ENCODE data around the gene PPIL1.

Gene PPIL1

DNA sequence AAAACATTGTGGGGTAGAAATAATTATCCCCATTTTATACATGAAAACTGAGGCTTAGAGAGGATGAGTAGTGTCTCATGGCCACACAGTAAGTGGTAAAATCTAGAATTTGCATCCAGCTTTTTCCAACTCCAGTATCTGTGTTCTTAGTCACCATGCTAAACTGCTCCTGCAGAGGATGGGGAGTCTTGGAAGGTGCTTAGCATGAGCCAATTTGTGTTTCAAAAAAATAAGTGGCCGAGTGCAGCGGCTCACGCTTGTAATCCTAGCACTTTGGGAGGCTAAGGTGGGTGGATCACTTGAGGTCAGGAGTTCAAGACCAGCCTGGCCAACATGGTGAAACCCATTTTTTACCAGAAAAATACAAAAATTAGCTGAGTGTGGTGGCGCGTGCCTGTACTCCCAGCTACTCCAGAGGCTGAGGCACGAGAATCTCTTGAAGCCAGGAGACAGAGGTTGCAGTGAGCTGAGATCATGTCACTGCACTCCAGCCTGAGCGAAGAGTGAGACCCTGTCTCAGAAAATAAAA is 13.6 kb upstream of the PPIL1 start:
- no peak for DNase-seq

DNA sequence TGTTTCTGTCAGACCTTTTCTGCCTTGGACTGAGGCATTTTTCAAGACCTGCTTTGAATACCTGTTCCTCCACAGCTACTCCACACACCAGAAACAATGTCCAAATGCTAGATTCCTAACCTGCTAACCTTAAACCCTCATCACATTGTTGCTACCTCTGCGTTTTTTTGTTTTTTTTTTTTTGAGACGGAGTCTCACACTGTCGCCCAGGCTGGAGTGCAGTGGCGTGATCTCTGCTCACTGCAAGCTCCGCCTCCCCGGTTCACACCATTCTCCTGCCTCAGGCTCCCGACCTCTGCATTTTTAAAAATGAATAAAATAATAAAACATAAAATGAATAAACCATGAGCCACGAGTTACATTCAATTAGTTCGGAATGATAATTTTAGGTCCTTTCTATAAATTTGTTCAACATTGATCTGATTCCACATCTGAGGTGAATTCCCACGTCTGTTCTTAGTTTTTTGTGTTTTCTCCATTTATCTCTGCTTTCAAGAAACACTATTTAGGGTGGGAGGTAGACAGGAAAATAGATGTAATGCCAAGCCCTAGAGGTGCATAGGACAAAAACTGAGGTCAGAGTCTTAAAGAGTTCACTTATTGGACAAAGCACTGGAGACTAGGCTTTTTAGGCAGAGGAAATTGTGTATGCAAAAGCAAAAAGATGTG is 12.5 kb upstream of the PPIL1 start:
- DNase-seq, result no peak

DNA sequence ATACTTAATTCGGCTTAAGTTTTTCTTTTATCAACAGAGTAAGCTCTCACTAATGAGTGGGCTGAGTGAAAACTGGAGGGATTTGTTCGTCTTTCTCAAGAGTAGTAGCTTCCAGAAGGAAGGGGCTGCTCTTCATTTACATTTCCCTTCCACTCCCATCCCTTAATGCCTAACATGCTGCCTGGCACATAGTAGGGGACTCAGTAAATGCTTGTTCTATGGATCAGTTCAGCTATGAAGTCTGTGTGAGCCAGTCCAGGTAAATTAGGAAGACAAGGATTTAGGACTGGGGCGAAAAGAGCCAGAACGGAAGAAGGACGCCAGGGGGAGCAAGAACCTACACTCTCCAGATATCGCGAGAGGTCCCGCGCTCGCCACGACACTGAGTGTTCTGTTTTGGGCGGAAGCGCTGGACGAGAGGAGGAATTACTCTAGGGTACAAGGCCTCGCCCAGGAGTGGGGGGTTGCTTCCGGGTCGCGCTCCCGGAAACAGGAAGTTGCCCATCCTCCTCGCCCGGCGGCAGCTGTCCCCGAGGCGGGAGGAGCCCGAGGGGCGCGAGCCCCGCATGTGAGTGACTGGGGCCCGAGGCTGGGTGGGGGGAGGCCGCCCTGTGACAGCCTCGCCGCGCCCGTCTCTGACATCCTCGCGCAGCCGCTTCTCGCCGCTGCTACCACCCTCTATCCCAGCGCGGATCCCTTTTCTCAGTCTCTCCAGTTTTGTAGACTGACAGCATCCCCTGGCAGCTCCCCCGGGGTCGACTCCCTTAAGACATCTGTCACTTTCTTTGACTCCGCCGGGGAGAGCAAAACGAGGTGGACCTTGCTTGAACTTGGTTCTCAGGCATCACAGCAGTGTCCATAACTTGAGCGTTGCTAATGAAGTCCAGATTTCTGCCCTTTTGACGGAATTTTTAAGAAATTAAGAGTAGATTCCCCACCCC is 11.1 kb upstream of the PPIL1 start, which contains the start of gene C6orf89:
C6orf89 (plus strand) TSS at position 492 of the 941 bp plus-strand sequence. CDS start 13,493 bp downstream, outside the sequence.
- DNase-seq, result peak; percentile 99

DNA sequence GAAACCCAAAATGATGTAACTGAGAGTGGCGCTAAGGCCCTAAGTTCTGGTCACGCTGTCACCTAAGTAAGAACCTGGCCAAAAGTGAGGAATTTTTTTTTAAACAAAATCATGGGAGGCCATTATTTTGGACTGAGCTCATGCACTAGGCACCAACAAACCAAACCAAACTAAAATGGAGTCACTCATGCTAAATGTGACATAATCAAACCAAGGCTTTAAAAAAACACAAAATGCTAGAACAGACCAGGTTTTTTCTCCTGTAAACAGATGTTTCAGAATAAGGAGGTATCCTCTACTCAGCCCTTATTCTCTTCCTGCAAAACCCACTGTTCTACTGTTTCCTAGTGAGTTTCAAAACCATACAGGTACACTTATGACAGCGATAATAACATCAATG is 10.0 kb upstream of the PPIL1 start:
- no peak for DNase-seq

DNA sequence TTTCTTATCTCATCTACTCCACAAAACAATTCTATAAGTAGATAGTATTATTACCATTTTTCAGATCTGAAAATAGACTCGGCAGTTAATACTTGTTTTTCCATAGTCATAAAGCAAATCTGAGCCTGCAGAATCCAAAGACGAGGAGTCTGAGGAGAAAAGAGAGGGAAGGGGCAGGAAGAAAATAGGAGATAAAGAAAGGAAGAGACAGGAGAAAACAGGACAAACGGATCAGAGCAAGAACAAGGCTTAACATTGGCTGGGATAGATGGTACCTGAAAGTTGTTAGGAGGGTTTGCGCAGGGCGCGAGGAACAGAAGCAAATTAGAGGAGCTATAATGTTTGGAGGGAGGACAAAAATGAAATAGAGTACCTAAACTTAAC is 639 bp upstream of the PPIL1 start:
- no peak for DNase-seq

DNA sequence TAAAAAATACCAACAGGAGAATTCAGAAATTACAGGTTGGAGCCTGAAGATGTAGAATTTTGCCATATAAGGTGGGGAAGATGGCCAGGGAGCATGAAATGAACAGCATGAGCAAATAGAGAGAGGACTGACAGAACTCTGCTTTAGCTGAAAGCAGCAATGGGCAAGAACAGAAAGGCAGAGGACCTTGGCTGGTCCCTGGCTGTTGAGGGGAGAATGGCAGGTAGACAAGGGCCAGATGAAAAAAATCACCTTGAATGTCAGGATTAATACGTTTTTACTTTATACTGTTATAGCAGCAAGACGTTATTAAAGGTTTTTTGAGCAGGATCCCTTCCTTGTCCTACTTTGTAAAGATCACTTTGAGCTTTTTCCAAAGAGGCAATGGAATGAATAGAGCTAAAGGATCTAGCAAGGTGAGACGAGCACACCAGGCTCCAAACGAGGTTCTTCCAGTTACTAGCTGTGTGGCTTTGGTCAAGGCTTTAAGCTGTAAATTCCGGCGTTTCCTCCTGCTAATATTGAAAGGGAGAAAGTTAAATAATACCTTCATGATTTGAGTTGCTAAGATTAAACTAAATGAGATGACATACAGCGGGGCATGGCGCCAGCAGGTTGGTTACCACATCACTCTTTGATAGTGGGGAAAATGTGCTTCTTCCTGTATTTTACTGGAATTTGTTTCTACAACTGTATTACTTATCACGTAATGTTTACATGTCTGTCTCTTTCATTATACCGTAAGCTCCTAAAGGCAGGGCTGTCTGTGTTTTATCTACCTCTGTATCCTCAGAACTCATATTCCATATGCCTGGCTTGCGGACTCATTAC is 776 bp downstream of the PPIL1 start:
- peak; percentile 44 for DNase-seq

DNA sequence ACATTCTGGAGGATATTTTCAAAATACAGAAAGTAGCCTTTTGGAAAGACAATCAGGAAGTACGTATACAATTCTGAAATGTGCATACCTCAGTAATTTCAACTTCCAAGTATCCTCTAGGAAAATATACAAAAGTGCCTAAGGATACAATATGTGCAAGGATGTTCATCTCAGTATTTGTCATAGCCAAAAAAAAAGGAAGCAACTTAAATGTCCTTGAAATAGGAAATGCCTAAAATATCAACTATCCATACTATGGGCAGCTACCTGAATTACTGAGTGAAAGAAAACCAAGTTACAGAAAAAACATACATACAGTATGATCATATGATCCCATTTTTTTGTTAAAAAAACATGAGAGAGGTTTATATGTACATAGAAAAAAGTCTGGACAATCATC is 1.5 kb downstream of the PPIL1 start:
- no peak for DNase-seq

DNA sequence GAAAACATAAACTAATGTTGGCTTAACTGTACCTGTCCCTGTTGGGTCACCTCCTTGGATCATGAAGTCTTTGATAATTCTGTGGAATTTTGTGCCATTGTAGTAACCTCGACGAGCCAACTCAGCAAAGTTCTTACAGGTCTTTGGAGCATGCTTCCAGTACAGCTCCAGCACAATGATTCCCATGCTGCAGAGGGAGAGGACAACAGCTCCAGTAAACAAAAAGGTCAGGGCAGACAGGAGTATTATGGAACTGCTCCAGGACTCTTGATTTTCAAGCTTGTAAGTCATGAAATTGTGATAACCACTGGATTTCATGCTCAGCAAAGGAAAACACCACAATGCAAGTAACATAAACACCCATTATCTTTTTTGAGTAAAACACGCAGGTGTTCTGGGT is 2.9 kb downstream of the PPIL1 start:
- DNase-seq, result no peak

DNA sequence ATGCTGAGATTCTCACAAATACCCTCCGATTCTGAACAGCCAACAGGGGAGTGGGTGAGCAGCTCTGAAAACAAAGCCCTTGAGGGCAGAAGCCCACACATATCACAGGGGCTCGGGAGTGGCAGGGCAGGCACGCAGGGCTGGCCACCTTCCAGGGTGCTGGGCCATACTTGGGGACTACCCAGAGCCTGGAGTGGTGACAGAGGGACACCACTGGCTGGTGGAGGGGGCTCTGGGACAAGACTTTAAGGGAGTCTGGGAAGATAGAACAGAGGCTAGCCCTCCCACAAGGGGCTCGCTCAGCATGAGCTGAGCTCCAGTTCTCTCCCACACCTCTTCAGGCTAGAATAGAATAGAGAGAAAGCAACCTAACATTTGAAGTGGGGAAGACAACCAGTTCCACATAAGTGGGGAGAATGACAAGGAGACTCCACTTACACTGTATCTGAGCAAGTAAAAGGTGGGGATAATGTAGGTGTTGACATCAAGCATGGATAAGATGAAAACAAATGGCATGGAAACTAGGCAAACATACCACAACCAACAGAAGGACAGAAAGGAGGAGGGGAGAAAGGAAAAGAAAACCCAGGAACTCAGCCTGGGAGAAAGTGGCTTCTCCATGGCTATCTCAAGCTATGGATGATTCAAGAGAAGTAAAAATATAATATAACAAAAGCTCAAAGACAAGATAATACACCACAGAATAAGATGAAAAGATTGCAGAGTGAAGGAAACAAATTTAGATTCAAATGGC is 7.0 kb downstream of the PPIL1 start:
- DNase-seq, result no peak

DNA sequence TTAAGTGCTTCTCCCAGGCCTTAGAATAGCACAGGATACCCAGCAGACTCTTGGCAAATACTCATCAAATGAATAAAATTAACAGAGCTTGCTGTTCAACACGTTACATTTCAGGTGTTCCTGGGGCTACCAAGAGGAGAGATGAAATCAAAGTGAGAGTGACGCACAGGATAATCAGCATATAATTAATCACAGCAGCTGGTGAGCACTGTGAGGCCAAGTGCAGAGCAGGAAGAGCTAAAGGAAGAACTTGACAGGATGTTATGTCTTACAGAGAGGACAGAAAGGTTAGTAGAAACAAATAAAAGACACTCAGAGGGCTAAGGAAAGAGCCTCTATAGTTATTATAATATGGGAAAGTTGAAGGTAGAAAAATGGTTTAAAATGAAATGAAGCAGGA is 8.8 kb downstream of the PPIL1 start:
- DNase-seq, result no peak

DNA sequence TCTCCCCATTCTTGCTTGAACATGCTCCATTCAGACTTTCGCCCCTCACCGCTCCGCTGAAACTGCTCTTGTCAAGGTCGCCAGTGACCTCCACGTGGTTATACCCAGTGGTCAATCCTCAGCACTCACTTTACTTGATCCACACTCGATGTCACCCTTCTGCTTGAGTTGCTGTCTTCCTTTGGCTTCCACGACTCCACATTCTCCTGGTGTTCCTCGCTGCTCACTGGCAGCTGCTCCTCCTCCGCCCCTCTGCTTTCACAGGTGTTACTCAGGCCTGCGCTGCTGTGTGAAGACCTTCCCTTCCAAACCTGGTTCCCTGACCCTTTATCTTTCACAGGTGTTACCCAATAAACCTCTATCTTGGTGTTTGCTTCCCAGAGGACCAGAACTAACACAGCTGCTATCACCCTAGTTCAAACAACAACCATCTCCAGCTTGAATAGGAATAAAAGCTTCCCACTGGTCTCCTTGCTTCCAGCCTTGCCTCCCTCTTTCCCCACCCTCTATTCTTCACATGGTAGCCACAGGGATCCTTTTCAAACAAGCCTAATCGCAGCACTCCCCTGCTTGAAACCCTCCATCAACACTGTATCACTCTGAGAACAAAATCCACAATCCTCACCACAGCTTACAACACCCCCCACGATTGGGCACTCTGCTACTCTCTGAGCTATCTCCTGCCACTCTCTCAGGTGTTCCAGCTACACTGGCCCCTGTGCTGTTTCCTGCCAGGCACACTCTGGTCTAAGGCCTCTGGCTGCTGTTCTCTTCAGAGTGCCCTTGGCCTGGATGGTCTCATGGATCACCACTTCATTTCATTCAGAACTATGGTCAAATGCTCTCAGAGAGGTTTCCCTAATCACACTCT is 10.7 kb downstream of the PPIL1 start:
- DNase-seq, result no peak

DNA sequence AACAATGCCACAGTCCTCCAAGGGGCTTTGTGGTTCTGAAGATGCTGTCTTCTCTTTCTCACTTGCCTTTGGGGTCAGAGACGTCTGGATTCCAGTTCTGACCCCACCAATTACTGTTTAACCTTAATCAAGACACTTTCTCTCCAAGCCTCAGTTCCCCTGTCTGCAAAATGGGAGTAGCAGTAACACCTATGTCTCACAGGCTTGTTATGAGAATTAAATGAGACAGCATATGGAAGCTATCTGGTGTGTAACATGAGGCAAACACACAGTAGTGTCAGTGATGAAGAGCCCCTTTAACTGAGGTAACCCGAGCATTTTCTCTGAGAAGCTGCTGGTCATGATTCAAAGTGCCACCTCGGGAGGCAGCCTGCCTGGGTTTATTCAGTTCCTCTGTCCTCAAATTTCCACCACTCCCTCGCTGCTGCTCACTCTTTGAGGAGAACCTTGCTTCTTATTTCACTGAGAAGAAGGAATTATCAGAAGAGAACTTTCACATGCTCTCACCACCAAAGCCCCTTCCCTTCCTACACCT is 11.7 kb downstream of the PPIL1 start:
- no peak for DNase-seq

DNA sequence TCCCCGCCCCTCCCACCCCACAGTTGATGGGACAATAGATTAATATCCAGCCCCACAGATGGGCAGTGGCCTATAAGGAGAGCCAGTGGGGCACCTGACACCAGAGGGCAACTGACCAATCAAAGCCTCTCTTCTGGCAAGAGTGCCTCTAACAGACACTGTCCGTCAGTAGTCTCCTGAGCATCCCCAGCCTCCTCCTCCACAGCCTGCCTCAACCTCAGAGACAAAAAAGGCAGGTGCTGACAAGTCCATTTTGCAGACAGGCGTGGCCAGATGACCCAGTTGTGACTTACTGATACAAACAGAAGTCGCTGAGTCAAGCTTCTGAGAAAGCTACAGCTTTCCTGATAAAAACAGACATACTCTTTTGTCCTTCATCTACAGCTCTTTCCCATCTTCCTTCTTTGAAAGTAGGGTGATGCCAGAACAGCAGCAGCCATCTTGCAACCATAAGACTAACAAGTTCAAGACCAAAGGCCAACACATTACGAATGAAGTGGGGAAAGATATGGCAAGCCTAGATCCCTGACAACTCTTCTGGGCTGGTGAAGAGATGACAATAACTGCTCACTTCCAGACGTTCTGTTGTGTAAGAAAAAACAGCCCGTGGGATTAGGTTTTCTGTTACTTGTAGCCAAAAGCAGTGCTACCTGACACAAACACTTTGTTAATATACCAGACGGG is 12.3 kb downstream of the PPIL1 start:
- no peak for DNase-seq

DNA sequence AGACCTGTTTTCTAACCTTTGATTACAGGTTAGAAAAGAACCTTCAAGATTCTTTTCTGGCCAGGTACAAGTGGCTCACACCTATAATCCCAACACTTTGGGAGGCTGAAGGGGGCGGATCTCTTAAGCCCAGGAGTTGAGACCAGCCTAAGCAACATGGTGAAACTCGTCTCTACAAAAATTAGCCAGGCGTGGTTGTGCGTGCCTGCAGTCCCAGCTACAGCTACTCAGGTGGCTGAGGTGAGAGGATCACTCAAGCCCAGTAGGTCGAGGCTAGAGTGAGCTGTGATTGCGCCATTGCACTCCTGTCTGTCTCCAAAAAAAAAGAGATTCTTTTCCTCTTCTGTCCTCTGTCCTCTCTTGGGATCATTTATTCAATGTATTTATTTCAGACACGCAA is 14.5 kb downstream of the PPIL1 start:
- DNase-seq, result no peak

DNA sequence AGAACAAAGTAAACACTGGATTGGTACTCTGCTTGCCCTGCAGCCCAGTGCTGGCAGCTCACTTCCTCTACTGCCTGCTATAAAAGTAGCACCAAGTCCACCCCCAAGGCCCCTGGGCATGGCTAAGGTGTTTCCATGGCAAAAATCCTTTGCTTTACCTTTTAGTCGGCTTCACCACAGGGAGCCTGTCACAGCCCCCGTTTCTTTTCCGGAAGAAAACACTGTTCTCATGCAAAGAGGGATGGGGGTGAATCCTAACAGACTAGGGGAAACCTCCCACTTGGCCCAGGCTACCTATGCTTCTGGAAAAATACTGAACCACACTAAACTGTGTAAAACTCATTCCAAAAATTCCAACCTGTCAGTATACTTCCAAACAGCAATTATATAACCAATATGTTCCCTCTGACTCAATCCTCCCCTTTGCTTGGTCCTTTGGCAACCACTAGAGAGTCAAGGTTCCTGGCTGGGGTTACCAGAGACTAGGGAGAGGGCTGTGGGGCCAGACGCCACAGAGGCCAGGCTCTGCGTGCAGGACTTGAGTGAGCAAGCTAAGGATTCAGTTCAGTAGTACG is 16.1 kb downstream of the PPIL1 start:
- DNase-seq, result no peak

DNA sequence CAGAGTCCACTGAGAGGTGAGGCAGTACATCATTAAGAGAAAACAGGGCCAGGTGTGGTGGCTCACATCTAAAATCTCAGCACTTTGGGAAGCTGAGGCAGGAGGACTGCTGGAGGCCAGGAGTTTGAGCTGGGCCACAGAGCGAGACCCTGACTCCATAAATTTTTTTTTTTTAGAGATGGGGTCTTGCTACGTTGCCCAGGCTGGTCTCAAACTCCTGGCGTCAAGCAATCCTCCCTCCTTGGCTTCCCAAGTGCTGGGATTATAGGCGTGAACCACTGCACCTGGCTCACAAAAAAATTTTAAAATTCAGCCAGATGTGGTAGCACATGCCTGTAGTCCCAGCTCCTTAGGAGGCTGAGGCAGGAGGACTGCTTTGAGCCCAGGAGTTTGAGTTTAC is 17.3 kb downstream of the PPIL1 start:
- DNase-seq, result no peak

DNA sequence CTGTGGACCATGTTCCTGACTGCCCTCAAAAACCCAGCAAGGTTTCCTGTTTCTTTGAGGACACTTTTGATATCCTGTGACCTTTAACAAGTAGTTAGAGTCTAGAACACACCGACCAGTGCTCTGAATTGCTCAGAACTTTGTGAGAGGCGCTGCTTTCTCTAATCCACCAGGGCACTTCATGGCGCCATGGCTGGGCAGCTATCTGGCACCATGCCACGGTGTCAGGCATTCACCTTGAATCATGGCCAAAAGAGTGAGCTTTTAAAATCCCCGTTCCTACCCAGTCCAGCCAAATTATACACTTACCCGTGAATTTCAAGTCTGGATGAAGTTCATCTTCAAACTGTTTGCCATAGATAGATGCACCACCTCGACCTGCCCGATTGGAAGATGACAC is 18.3 kb downstream of the PPIL1 start:
- DNase-seq, result no peak

DNA sequence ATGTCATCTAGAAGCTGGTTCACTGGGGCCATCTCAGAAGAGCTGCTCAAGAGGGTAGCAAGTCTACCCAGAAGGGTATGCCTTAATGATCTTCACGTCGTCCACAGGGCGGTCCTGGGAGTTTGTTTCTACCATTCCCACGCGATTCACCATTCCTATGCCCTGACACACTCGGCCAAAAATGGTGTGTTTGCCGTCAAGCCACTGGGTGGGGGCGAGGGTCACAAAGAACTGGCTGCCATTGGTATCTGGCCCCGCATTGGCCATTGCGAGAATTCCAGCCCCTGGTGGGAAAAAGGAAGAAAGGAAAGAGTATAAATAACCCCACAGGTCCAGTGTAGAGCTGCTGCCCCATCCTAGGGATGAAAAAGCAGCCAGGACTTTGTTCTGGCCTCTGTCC is 18.9 kb downstream of the PPIL1 start:
- DNase-seq, result no peak

DNA sequence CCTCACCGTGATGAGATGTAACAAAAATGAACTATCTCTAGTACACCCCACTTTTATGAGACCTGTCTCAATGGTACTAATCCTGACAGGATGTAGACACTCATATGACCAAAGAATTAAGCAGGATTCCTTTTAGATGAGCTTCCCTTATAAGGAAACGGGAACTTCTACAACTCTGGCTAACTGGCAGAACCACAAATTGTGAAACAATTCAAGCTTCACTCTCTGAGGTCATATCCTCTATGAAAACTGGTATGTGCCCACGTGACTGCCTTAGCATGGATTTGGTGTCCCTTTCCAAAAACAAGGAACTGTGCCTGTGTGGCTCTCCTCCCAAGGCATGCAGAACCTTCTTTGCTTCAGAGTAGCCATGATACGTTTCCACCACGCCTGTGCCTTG is 21.3 kb downstream of the PPIL1 start:
- DNase-seq, result no peak

Data from activated CD4-positive, alpha-beta T cell treated with anti-CD3 and anti-CD28 coated beads, Interleukin-2, amount 50 U/mL, for 16 hours (primary cell).